ENCODE results near the gene RAB33B. TPM values are rescaled to one million over a fixed set of nuclear protein-coding genes. Genes with fewer than 3 reads are reported as not detected.

The RAB33B gene
- total and polyA plus RNA-seq, 8 donors = 1.2 to 19.6 (median 4.1) TPM; not detected in 1

- DNase-seq = no peak
- Histone ChIP-seq H3K27me3 (no peaks in the 10 kb centered on the region), H3K9me3 (no peaks in the 10 kb centered on the region), H3K4me3 (no peak overlapping the region), H3K4me1 (no peaks in the 10 kb centered on the region), H3K36me3 (peaks cover 30 to 80% (median 72%) of the 10 kb centered on the region in 4 donors), H3K27ac (no peak overlapping the region)
- WGBS, 5 donors = 88 to 93% (median 92%) methylated on average over 11 of the region's 11 CpGs
- TF ChIP-seq POLR2A (IDR thresholded peaks at IDR 0.05) (no peak), CTCF (IDR thresholded peaks at IDR 0.05) (no peak), EP300 (IDR thresholded peaks at IDR 0.05) (no peak), POLR2AphosphoS5 (IDR thresholded peaks at IDR 0.05) (no peak)
- intact Hi-C loops (cut with DNase I; ENCODE audit: low total_unique reads) = no loop called here
Measured at GRCh38 chr4:139508581-139509237, 54.8 kb downstream of the RAB33B start.

GRCh38 chr4:139509727-139510410 lies 55.9 kb downstream of the RAB33B start:
- 81 to 86% (median 84%) methylated on average over 6 of the region's 6 CpGs for WGBS, 5 donors
- intact Hi-C loops (cut with DNase I; ENCODE audit: low total_unique reads) = no loop called here
- peaks cover 30 to 91% (median 83%) of the 10 kb centered on the region in 4 donors for H3K36me3 ChIP-seq

GRCh38 chr4:139511320-139511719 lies 57.4 kb downstream of the RAB33B start:
- 85 to 88% (median 87%) methylated on average over 10 of the region's 10 CpGs for WGBS, 5 donors
- peaks cover 30 to 98% (median 88%) of the 10 kb centered on the region in 4 donors for H3K36me3 ChIP-seq
- intact Hi-C loops (cut with DNase I; ENCODE audit: low total_unique reads) = no loop called here

More at GRCh38 chr4:139509727-139510410, 55.9 kb downstream of the RAB33B start:
- no peak overlapping the region for H3K27ac ChIP-seq
- no peaks in the 10 kb centered on the region for H3K4me1 ChIP-seq
- no peaks in the 10 kb centered on the region for H3K27me3 ChIP-seq
- H3K4me3 ChIP-seq = no peak overlapping the region
- H3K9me3 ChIP-seq = no peaks in the 10 kb centered on the region
- peak in 3 of 7 experiments; percentile 17 to 46 (median 19) for TF ChIP-seq CTCF (IDR thresholded peaks at IDR 0.05)
- TF ChIP-seq POLR2A (IDR thresholded peaks at IDR 0.05) = no peak
- peak; percentile 27 to 72 for DNase-seq

More at GRCh38 chr4:139511320-139511719, 57.4 kb downstream of the RAB33B start:
- Histone ChIP-seq H3K27ac (no peak overlapping the region), H3K27me3 (no peaks in the 10 kb centered on the region), H3K9me3 (no peaks in the 10 kb centered on the region), H3K4me3 (no peak overlapping the region), H3K4me1 (peaks cover 0 to 9% (median 0%) of the 10 kb centered on the region in 4 donors)
- DNase-seq = no peak
- TF ChIP-seq EP300 (IDR thresholded peaks at IDR 0.05) = no peak
- TF ChIP-seq POLR2AphosphoS5 (IDR thresholded peaks at IDR 0.05) = no peak
- TF ChIP-seq CTCF (IDR thresholded peaks at IDR 0.05) = no peak
- no peak for TF ChIP-seq POLR2A (IDR thresholded peaks at IDR 0.05)

Data from stomach (tissue), 9 donors.